Stomach (tissue), 4 donors: ENCODE measurements around the gene SLC6A3.

Source experiments
- CTCF ChIP-seq, 7 experiments: fragments of 450-650 bp in 4 of 7; fragments of 200-600 bp in 3 of 7; sonication (generic) in 3 of 7; IDR thresholded peaks; one replicate each; pipeline ENCODE4 v1.5.1; 2016 to 2019; ENCODE audit warnings: antibody characterized with exemption in 7 of 7, control low read depth in 2 of 7, mild to moderate bottlenecking in 1 of 7
- EP300 ChIP-seq: sonication (generic); formaldehyde crosslinking; IDR thresholded peaks from one replicate; pipeline ENCODE4 v1.6.1; 2017; ENCODE audit warnings: antibody characterized with exemption
- POLR2A ChIP-seq, 4 donors: fragments of 450-650 bp; IDR thresholded peaks; one replicate each; pipeline ENCODE4 v1.6.1; 2016; ENCODE audit warnings: antibody characterized with exemption in 4 of 4, control low read depth in 2 of 4, mild to moderate bottlenecking in 1 of 4, moderate library complexity in 1 of 4
- POLR2AphosphoS5 ChIP-seq, 3 donors: sonication (generic); formaldehyde crosslinking; IDR thresholded peaks; one replicate each; pipeline ENCODE4 v1.6.1; 2016; ENCODE audit warnings: antibody characterized with exemption in 3 of 3

GRCh38 chr5:1410156-1411014 lies 34.9 kb downstream of the SLC6A3 start:
- TF ChIP-seq POLR2A (IDR thresholded peaks at IDR 0.05), result no peak
- TF ChIP-seq POLR2AphosphoS5 (IDR thresholded peaks at IDR 0.05), result no peak
- no peak for TF ChIP-seq CTCF (IDR thresholded peaks at IDR 0.05)
- TF ChIP-seq EP300, result no peak
